GM23338 (cell line): Measurements from ENCODE around the gene CCDC97. TPM values are rescaled to one million over a fixed set of nuclear protein-coding genes. Genes with fewer than 3 reads are reported as not detected.

Experiments used
- ATAC-seq: fragments of 200-7000 bp; cut with Tn5 transposase; 3 replicates; pipeline ENCODE4 v1.9.1; 2020
- DNase-seq: peaks from one replicate; pipeline ENCODE4 v3.0.0-alpha.2; 2015; ENCODE audit warnings: low spot score
- H2AFZ ChIP-seq: fragments of 200-600 bp; sonication (generic); 2 replicates; pipeline ENCODE4 v1.8.0; 2016; ENCODE audit warnings: antibody characterized with exemption, mild to moderate bottlenecking, moderate library complexity
- H3F3A ChIP-seq: fragments of 200-600 bp; sonication (generic); replicated peaks from 2 replicates; pipeline ENCODE4 v1.8.0; 2017; ENCODE audit warnings: antibody characterized with exemption, mixed run types, low read depth
- H3K27ac ChIP-seq: fragments of 200-600 bp; sonication (generic); 2 replicates; pipeline ENCODE4 v1.6.1; 2016; ENCODE audit warnings: low read depth
- H3K27me3 ChIP-seq: fragments of 200-600 bp; sonication (generic); 2 replicates; pipeline ENCODE4 v1.8.0; 2016; ENCODE audit warnings: mild to moderate bottlenecking, mixed run types, moderate library complexity; ENCODE audit not compliant: insufficient read depth
- H3K36me3 ChIP-seq: fragments of 200-600 bp; sonication (generic); 2 replicates; pipeline ENCODE4 v1.8.0; 2016; ENCODE audit warnings: mild to moderate bottlenecking; ENCODE audit not compliant: insufficient read depth
- H3K4me1 ChIP-seq: fragments of 200-600 bp; sonication (generic); 2 replicates; pipeline ENCODE4 v1.8.0; 2016; ENCODE audit warnings: mild to moderate bottlenecking, moderate library complexity; ENCODE audit not compliant: insufficient read depth
- H3K4me2 ChIP-seq: fragments of 200-600 bp; sonication (generic); 2 replicates; pipeline ENCODE4 v1.7.1; 2017; ENCODE audit warnings: mixed run types
- H3K4me3 ChIP-seq: fragments of 200-600 bp; sonication (generic); 2 replicates; pipeline ENCODE4 v1.6.1; 2016; ENCODE audit warnings: mixed run types
- H3K79me2 ChIP-seq: fragments of 200-600 bp; sonication (generic); replicated peaks from 2 replicates; pipeline ENCODE4 v1.8.0; 2017; ENCODE audit warnings: mild to moderate bottlenecking; ENCODE audit not compliant: insufficient read depth
- H3K9me2 ChIP-seq: fragments of 200-600 bp; sonication (generic); 2 replicates; pipeline ENCODE4 v1.8.0; 2017; ENCODE audit not compliant: insufficient read depth
- H4K20me1 ChIP-seq: fragments of 200-600 bp; sonication (generic); replicated peaks from 2 replicates; pipeline ENCODE4 v1.8.0; 2017; ENCODE audit warnings: mild to moderate bottlenecking; ENCODE audit not compliant: insufficient read depth
- H3K27ac Mint-ChIP-seq: 2 replicates; pipeline ENCODE4 v1.8.0; 2020; ENCODE audit warnings: inconsistent platforms, mild to moderate bottlenecking, moderate library complexity, mixed read lengths
- H3K27me3 Mint-ChIP-seq: 3 replicates; pipeline ENCODE4 v1.8.0; 2022; ENCODE audit warnings: low read depth, mild to moderate bottlenecking, moderate library complexity, mixed read lengths, inconsistent platforms; ENCODE audit not compliant: insufficient read depth, poor library complexity
- H3K36me3 Mint-ChIP-seq: 3 replicates; pipeline ENCODE4 v1.8.0; 2021; ENCODE audit warnings: low read depth, mild to moderate bottlenecking, inconsistent platforms, moderate library complexity, mixed read lengths
- H3K4me1 Mint-ChIP-seq: 3 replicates; pipeline ENCODE4 v1.8.0; 2020; ENCODE audit warnings: mild to moderate bottlenecking, inconsistent platforms, mixed read lengths
- H3K4me3 Mint-ChIP-seq: 3 replicates; pipeline ENCODE4 v1.8.0; 2021; ENCODE audit warnings: moderate library complexity, mild to moderate bottlenecking, inconsistent platforms, mixed read lengths
- H3K9me3 Mint-ChIP-seq: 3 replicates; pipeline ENCODE4 v1.8.0; 2020; ENCODE audit warnings: moderate library complexity, mild to moderate bottlenecking, inconsistent platforms, mixed read lengths
- CREB1 ChIP-seq: fragments of 250-450 bp; sonication (Bioruptor Pico); IDR thresholded peaks from 2 replicates; pipeline ENCODE4 v1.5.0; 2020; ENCODE audit warnings: low read depth, mild to moderate bottlenecking, moderate library complexity
- EZH2 ChIP-seq: fragments of 200-600 bp; sonication (generic); IDR thresholded peaks from one replicate; pipeline ENCODE4 v1.8.0; 2017; ENCODE audit warnings: antibody characterized with exemption, mild to moderate bottlenecking, low read depth; ENCODE audit not compliant: unreplicated experiment
- EZH2phosphoT487 ChIP-seq: fragments of 200-600 bp; sonication (generic); IDR thresholded peaks from one replicate; pipeline ENCODE4 v1.8.1; 2018; ENCODE audit warnings: antibody characterized with exemption; ENCODE audit not compliant: unreplicated experiment
- JUNB ChIP-seq: IDR thresholded peaks from one replicate; pipeline ENCODE4 v1.6.1; 2016; ENCODE audit warnings: antibody characterized with exemption; ENCODE audit not compliant: unreplicated experiment
- NANOG ChIP-seq: IDR thresholded peaks from 2 replicates; pipeline ENCODE4 v1.6.1; 2016; ENCODE audit warnings: antibody characterized with exemption, borderline replicate concordance
- POLR2AphosphoS5 ChIP-seq: IDR thresholded peaks from 2 replicates; pipeline ENCODE4 v1.6.1; 2016; ENCODE audit warnings: antibody characterized with exemption, low read depth
- REST ChIP-seq: IDR thresholded peaks from one replicate; pipeline ENCODE4 v1.6.1; 2018; ENCODE audit warnings: antibody characterized with exemption; ENCODE audit not compliant: unreplicated experiment
- STAT1 ChIP-seq: IDR thresholded peaks from one replicate; pipeline ENCODE4 v1.6.1; 2016; ENCODE audit warnings: antibody characterized with exemption; ENCODE audit not compliant: unreplicated experiment
- ZNF114 ChIP-seq: fragments of 250-450 bp; sonication (Bioruptor Pico); IDR thresholded peaks from 2 replicates; pipeline ENCODE4 v1.5.0; 2020; ENCODE audit warnings: mild to moderate bottlenecking, moderate library complexity
- ZNF331 ChIP-seq: fragments of 250-450 bp; sonication (Bioruptor Pico); IDR thresholded peaks from 2 replicates; pipeline ENCODE4 v1.5.0; 2020; ENCODE audit warnings: low read depth, mild to moderate bottlenecking, moderate library complexity
- ZNF462 ChIP-seq: fragments of 250-450 bp; sonication (Bioruptor Pico); IDR thresholded peaks from 2 replicates; pipeline ENCODE4 v1.5.0; 2020; ENCODE audit warnings: mild to moderate bottlenecking, moderate library complexity
- polyA plus RNA-seq: library from polyadenylated mRNA; unstranded; fragments of >200 nt; fragmentation: Nextera tagmentation; extraction: Ambion mirVana; gene quantifications from 2 replicates; pipeline ENCODE4 v1.2.1, GENCODE V29; 2016
- total RNA-seq: library from RNA; depleted of rRNA; stranded (reverse); fragments of >200 nt; shearing (Covaris generic); gene quantifications from 2 replicates; pipeline ENCODE4 v1.2.3, GENCODE V29; 2014
- TF ChIP-seq, protein P1 (sequence below), 2 experiments: fragments of 200-600 bp in 1 of 2; sonication (generic) in 1 of 2; conservative IDR thresholded peaks; 2 replicates each; pipeline versions ENCODE4 v1.5.1 to v1.6.1; 2016 to 2017; ENCODE audit warnings: antibody characterized with exemption in 2 of 2, low read depth in 2 of 2, mild to moderate bottlenecking in 2 of 2, moderate library complexity in 1 of 2
- TF ChIP-seq, protein P2 (sequence below): IDR thresholded peaks from 2 replicates; pipeline ENCODE4 v1.6.1; 2016; ENCODE audit warnings: antibody characterized with exemption

Gene CCDC97
- total and polyA plus RNA-seq, 2 experiments from 2014 or later = 8.0 to 11.0 TPM

- Mint-ChIP-seq H3K4me3 (peak overlapping the region; percentile 94), H3K9me3 (no peaks in the 10 kb centered on the region; the same call in 1 of the 3 replicates), H3K4me1 (peaks cover 22% of the 10 kb centered on the region), H3K27ac (peak overlapping the region; percentile 99), H3K27me3 (peaks cover 22% of the 10 kb centered on the region), H3K36me3 (peaks cover 49% of the 10 kb centered on the region)
- H3K36me3 ChIP-seq = peaks cover 20% of the 10 kb centered on the region
- DNase-seq = peak; percentile 84
- no peaks in the 10 kb centered on the region for H3K9me2 ChIP-seq
- H2AFZ ChIP-seq = no peak overlapping the region
- no peak for TF ChIP-seq EZH2phosphoT487
- TF ChIP-seq, protein P1, sequence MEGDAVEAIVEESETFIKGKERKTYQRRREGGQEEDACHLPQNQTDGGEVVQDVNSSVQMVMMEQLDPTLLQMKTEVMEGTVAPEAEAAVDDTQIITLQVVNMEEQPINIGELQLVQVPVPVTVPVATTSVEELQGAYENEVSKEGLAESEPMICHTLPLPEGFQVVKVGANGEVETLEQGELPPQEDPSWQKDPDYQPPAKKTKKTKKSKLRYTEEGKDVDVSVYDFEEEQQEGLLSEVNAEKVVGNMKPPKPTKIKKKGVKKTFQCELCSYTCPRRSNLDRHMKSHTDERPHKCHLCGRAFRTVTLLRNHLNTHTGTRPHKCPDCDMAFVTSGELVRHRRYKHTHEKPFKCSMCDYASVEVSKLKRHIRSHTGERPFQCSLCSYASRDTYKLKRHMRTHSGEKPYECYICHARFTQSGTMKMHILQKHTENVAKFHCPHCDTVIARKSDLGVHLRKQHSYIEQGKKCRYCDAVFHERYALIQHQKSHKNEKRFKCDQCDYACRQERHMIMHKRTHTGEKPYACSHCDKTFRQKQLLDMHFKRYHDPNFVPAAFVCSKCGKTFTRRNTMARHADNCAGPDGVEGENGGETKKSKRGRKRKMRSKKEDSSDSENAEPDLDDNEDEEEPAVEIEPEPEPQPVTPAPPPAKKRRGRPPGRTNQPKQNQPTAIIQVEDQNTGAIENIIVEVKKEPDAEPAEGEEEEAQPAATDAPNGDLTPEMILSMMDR (conservative IDR thresholded peaks at IDR 0.05; ENCODE audit: low read depth in 2 of 2) = no peak
- TF ChIP-seq CREB1 = no peak
- TF ChIP-seq, protein P2, sequence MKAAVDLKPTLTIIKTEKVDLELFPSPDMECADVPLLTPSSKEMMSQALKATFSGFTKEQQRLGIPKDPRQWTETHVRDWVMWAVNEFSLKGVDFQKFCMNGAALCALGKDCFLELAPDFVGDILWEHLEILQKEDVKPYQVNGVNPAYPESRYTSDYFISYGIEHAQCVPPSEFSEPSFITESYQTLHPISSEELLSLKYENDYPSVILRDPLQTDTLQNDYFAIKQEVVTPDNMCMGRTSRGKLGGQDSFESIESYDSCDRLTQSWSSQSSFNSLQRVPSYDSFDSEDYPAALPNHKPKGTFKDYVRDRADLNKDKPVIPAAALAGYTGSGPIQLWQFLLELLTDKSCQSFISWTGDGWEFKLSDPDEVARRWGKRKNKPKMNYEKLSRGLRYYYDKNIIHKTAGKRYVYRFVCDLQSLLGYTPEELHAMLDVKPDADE = 0 out of 2 replicates have a peak, but pooled peaks have one; percentile 14
- no peak for TF ChIP-seq ZNF114
- TF ChIP-seq EZH2 = no peak
- peak; percentile 53 for TF ChIP-seq POLR2AphosphoS5
- no peak for TF ChIP-seq JUNB
- no peak for TF ChIP-seq STAT1
- TF ChIP-seq ZNF331 = no peak
- no peak for TF ChIP-seq ZNF462
- no peak for TF ChIP-seq NANOG
- TF ChIP-seq REST = no peak
- peaks cover 60% of the 10 kb centered on the region for H3K79me2 ChIP-seq
- peak overlapping the region; percentile 91 for H3K4me2 ChIP-seq
- H4K20me1 ChIP-seq = peaks cover 35% of the 10 kb centered on the region
- H3F3A ChIP-seq = peaks cover 22% of the 10 kb centered on the region
- peak; percentile 11 for ATAC-seq
- H3K27me3 ChIP-seq = no peaks in the 10 kb centered on the region
- H3K4me3 ChIP-seq = peak overlapping the region; percentile 82
- peak overlapping the region; percentile 93 for H3K27ac ChIP-seq
- peaks cover 7% of the 10 kb centered on the region for H3K4me1 ChIP-seq
Measured at GRCh38 chr19:41264581-41265394, 45.2 kb upstream of the CCDC97 start.
